ENCODE results near the gene TANGO6.

The TANGO6 gene

DNA sequence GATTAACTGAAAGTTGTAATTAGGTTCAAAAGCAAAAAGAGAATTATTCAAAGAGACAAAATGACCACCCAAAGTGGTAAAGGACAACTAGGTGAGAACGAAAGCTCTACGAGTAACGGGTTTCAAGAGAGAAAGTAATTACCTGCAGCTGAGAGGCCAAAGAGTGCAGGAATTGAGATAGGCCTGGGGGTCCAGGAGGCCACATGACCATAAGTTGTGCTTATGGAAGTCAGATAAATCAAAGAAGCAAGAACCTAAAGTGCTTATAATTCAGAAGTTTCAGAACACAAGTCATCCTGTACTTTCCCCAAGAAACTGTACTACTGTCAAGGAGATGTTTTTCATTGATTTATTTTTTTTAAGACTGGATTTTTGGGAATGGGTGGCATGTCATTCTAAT lies 91.1 kb downstream of the TANGO6 start:
- TF ChIP-seq, protein P1, sequence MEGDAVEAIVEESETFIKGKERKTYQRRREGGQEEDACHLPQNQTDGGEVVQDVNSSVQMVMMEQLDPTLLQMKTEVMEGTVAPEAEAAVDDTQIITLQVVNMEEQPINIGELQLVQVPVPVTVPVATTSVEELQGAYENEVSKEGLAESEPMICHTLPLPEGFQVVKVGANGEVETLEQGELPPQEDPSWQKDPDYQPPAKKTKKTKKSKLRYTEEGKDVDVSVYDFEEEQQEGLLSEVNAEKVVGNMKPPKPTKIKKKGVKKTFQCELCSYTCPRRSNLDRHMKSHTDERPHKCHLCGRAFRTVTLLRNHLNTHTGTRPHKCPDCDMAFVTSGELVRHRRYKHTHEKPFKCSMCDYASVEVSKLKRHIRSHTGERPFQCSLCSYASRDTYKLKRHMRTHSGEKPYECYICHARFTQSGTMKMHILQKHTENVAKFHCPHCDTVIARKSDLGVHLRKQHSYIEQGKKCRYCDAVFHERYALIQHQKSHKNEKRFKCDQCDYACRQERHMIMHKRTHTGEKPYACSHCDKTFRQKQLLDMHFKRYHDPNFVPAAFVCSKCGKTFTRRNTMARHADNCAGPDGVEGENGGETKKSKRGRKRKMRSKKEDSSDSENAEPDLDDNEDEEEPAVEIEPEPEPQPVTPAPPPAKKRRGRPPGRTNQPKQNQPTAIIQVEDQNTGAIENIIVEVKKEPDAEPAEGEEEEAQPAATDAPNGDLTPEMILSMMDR (conservative IDR thresholded peaks at IDR 0.05; ENCODE audit: control insufficient read depth, insufficient read depth, low read depth, low read length) = no peak
- no peak for DNase-seq (ENCODE audit: low read depth)
- no peak overlapping the region for H3K4me3 ChIP-seq (ENCODE audit: control insufficient read depth, low read depth, low read length)

DNA sequence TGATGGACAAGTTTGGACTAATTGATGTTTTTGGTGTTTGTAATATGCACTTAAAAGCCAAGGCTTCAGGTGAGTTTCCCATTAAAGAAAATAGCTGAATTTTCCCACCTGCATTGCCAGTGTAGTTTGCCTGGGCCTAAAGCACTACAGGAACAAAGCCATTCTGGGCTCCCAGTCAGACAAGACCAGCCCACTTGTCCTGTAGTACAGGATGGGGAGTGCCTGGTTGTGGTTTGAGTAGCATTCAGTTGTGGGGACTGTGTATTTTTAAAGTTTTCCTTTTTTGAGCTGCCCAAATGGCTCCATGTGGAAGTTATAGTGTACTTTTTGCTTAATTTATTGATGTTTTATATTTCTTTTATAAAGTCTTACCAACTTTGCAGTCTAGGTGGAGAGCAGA lies 91.7 kb downstream of the TANGO6 start:
- TF ChIP-seq, protein P1 (conservative IDR thresholded peaks at IDR 0.05; ENCODE audit: control insufficient read depth, insufficient read depth, low read depth, low read length) = no peak
- no peak for DNase-seq (ENCODE audit: low read depth)
- no peak overlapping the region for H3K4me3 ChIP-seq (ENCODE audit: control insufficient read depth, low read depth, low read length)

DNA sequence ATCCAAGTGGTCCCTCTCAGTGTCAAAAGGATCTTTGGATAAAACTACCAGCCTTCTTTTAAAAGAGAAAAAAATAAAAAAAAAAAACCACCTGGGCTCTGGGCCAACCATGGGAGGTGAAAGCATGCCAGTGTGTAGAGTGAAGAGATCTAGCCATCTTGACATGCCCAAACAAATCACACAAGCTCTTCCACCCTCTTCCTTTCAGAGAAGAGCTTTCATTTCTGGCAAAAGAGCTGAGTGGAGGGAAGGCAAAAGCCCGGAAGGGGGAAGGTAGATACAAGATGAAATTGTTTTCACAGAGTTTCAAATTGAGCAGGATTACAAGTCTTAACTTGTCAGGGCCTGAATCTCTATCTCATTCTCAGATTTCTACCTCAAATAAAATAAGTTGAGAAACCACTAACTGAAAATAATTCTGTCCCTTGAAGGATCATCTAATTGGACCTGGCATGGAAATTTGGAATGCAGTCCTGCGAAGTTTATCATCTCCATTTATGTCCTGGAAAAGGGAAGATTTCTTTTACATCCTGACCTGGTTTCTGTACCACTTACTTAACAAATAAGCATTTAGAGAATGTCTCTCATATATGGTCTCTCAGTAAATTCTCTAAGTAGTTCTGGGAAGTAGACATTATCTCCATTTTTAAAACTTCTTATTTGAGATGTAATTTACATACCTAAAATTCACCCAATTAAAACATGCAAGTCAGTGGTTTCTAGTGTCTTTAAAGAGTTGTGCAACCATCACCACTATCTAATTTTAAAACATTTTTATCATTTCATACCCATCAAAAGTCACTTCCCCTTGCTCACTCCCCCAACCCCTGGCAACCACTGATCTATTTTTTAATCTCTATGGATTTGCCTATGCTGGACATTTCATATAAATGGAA lies 93.7 kb downstream of the TANGO6 start:
- DNase-seq (ENCODE audit: low read depth) = peak; percentile 8
- TF ChIP-seq, protein P1 (conservative IDR thresholded peaks at IDR 0.05; ENCODE audit: control insufficient read depth, insufficient read depth, low read depth, low read length) = no peak

DNA sequence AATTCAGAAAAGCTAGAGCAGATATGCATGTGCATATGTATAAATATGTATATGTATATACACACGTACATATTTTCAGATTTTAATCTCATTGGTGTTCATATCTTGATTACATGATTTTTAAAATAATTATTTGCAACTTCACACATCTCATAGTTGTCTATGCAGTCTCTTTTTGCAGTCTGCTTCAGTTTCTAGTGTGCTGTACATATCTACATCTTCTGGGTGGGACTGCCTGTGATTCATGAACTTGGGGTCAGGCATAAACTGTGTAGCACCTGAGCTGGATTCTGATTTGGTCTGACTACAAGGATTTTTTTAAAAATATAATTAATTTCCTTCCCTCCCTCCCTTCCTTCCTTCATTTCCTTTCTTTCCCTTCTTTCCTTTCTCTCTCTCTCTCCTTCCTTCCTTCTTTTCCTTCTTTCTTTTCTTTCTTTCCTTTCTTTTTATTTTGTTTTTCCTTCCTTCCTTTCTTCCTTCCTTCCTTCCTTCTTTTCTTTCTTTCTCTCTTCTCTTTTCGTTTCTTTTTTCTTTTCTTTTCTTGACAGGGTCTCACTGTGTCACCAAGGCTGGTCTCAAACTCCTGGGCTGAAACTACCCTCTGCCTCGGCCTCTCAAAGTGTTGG lies 96.5 kb downstream of the TANGO6 start:
- no peak for DNase-seq (ENCODE audit: low read depth)
- TF ChIP-seq, protein P1 (conservative IDR thresholded peaks at IDR 0.05; ENCODE audit: control insufficient read depth, insufficient read depth, low read depth, low read length) = no peak
- H3K4me3 ChIP-seq (ENCODE audit: control insufficient read depth, low read depth, low read length) = no peak overlapping the region

More for the DNA sequence above, 93.7 kb downstream of the TANGO6 start:
- no peak overlapping the region for H3K4me3 ChIP-seq (ENCODE audit: control insufficient read depth, low read depth, low read length)

DNA sequence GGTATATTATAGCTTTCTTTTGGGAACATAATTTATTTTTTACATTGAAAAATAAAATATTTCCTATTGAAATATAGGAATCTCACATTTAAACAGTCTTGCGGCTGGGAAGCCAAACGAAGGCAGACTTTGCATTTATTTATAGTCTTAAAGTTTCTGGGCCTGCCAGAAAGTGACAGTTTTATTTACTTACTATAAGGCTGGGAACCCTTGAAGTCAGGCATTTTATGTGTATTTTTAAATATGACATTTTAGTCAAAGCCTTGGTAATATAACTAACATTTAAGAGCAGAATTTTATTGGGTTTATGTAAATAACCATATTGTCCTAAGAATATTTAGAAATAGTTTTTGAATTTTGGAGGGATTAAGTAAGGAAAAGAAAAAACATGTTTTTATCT lies 97.5 kb downstream of the TANGO6 start:
- no peak for DNase-seq (ENCODE audit: low read depth)
- TF ChIP-seq, protein P1 (conservative IDR thresholded peaks at IDR 0.05; ENCODE audit: control insufficient read depth, insufficient read depth, low read depth, low read length) = no peak
- H3K4me3 ChIP-seq (ENCODE audit: control insufficient read depth, low read depth, low read length) = no peak overlapping the region

DNA sequence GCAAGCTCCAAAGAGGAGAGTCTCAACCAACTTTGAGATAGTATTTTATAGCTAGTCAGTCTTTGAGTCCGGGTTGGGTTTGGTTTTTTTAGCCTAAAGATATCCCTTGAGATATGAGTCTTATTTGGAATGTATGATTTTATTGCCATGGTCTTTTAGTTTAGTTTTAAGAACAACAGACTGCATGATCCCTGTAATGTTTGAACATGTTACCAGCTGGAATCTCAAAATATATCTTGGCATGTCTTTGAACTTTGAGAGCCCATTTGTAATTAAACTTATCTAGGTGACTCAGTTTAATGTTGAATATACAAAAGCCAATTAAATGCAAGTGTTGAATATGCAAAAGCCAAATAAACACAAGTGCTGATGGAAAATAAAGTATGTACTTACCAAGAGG lies 100.6 kb downstream of the TANGO6 start:
- TF ChIP-seq, protein P1 (conservative IDR thresholded peaks at IDR 0.05; ENCODE audit: control insufficient read depth, insufficient read depth, low read depth, low read length) = no peak
- H3K4me3 ChIP-seq (ENCODE audit: control insufficient read depth, low read depth, low read length) = no peak overlapping the region
- DNase-seq (ENCODE audit: low read depth) = no peak
